Astrocyte (in vitro differentiated cells and primary cell): ENCODE measurements around the gene METTL23. TPM values are rescaled to one million over a fixed set of nuclear protein-coding genes. Genes with fewer than 3 reads are reported as not detected.

Source experiments
- DNase-seq: peaks from one replicate; pipeline ENCODE4 v3.0.0-alpha.2; 2010; ENCODE audit warnings: low read depth
- FAIRE-seq: peaks from 2 replicates; lab custom pipeline; 2011; peaks lifted over from hg19 to GRCh38; lab: Jason Lieb, UNC
- H2AFZ ChIP-seq: 2 replicates; pipeline ENCODE4 v1.6.0; 2012; ENCODE audit warnings: low read depth, low read length, inconsistent platforms
- H3K27ac ChIP-seq: 2 replicates; pipeline ENCODE4 v1.5.1; 2011; ENCODE audit warnings: low read depth, low read length, inconsistent platforms
- H3K27me3 ChIP-seq: 2 replicates; pipeline ENCODE4 v1.6.0; 2011; ENCODE audit warnings: low read length, inconsistent platforms; ENCODE audit not compliant: insufficient read depth
- H3K36me3 ChIP-seq: 2 replicates; pipeline ENCODE4 v1.5.1; 2011; ENCODE audit warnings: low read length, inconsistent platforms; ENCODE audit not compliant: insufficient read depth
- H3K4me1 ChIP-seq: 2 replicates; pipeline ENCODE4 v1.5.1; 2011; ENCODE audit warnings: low read length, inconsistent platforms; ENCODE audit not compliant: insufficient read depth
- H3K4me2 ChIP-seq: 2 replicates; pipeline ENCODE4 v1.6.0; 2012; ENCODE audit warnings: low read length, inconsistent platforms
- H3K4me3 ChIP-seq: 2 replicates; pipeline ENCODE4 v1.5.1; 2011; ENCODE audit warnings: low read depth, mild to moderate bottlenecking, low read length, inconsistent platforms; ENCODE audit not compliant: insufficient read depth
- H3K79me2 ChIP-seq: 2 replicates; pipeline ENCODE4 v1.6.0; 2012; ENCODE audit warnings: mild to moderate bottlenecking, low read length, inconsistent platforms; ENCODE audit not compliant: insufficient read depth
- H3K9ac ChIP-seq: 2 replicates; pipeline ENCODE4 v1.6.0; 2012; ENCODE audit warnings: mild to moderate bottlenecking, low read length, inconsistent platforms
- H3K9me3 ChIP-seq: 2 replicates; pipeline ENCODE4 v1.5.1; 2012; ENCODE audit warnings: low read depth, mild to moderate bottlenecking, low read length, inconsistent platforms; ENCODE audit not compliant: insufficient read depth
- H4K20me1 ChIP-seq: 2 replicates; pipeline ENCODE4 v1.6.0; 2012; ENCODE audit warnings: low read length, inconsistent platforms; ENCODE audit not compliant: insufficient read depth
- H3K27ac Mint-ChIP-seq: one replicate; pipeline ENCODE4 v1.8.0; 2021; ENCODE audit warnings: mild to moderate bottlenecking, mixed read lengths; ENCODE audit not compliant: unreplicated experiment
- H3K27me3 Mint-ChIP-seq: one replicate; pipeline ENCODE4 v1.8.0; 2021; ENCODE audit warnings: low read depth, mixed read lengths; ENCODE audit not compliant: unreplicated experiment
- H3K36me3 Mint-ChIP-seq: one replicate; pipeline ENCODE4 v1.8.0; 2021; ENCODE audit warnings: low read depth, mixed read lengths; ENCODE audit not compliant: unreplicated experiment
- H3K4me1 Mint-ChIP-seq: one replicate; pipeline ENCODE4 v1.8.0; 2021; ENCODE audit warnings: low read depth, mixed read lengths; ENCODE audit not compliant: unreplicated experiment
- H3K4me3 Mint-ChIP-seq: one replicate; pipeline ENCODE4 v1.8.0; 2021; ENCODE audit warnings: mild to moderate bottlenecking, moderate library complexity, mixed read lengths; ENCODE audit not compliant: unreplicated experiment
- H3K9me3 Mint-ChIP-seq: one replicate; pipeline ENCODE4 v1.8.0; 2021; ENCODE audit warnings: mild to moderate bottlenecking, mixed read lengths; ENCODE audit not compliant: unreplicated experiment
- CTCF ChIP-seq: IDR thresholded peaks from 2 replicates; pipeline ENCODE4 v1.5.1; 2011; ENCODE audit warnings: low read depth, mild to moderate bottlenecking, inconsistent platforms, low read length, moderate library complexity; ENCODE audit not compliant: insufficient read depth
- EZH2 ChIP-seq: IDR thresholded peaks from 2 replicates; pipeline ENCODE4 v1.6.1; 2012; ENCODE audit warnings: mild to moderate bottlenecking, low read length, inconsistent platforms; ENCODE audit not compliant: insufficient read depth
- total RNA-seq: library from RNA; stranded (reverse); gene quantifications from 2 replicates; pipeline ENCODE4 v1.2.1, GENCODE V29; 2021

Gene METTL23
- total RNA-seq, 1 donor from 2014 or later = 24.3 TPM

GRCh38 chr17:76690596-76691280, 35.9 kb upstream of the METTL23 start:
- H3K4me2 ChIP-seq = no peak overlapping the region
- no peak overlapping the region for H3K4me3 ChIP-seq
- Mint-ChIP-seq H3K27ac (no peak overlapping the region), H3K27me3 (no peaks in the 10 kb centered on the region), H3K4me1 (peaks cover 36% of the 10 kb centered on the region), H3K9me3 (no peaks in the 10 kb centered on the region), H3K36me3 (peaks cover 17% of the 10 kb centered on the region), H3K4me3 (no peak overlapping the region)
- no peaks in the 10 kb centered on the region for H3K9me3 ChIP-seq
- peaks cover 25% of the 10 kb centered on the region for H3K4me1 ChIP-seq
- peaks cover 70% of the 10 kb centered on the region for H4K20me1 ChIP-seq
- no peaks in the 10 kb centered on the region for H3K36me3 ChIP-seq
- no peak for FAIRE-seq
- no peak overlapping the region for H3K9ac ChIP-seq
- no peaks in the 10 kb centered on the region for H3K27me3 ChIP-seq
- H2AFZ ChIP-seq = no peak overlapping the region
- TF ChIP-seq EZH2 (no peak), CTCF (no peak)
- no peak for DNase-seq
- H3K27ac ChIP-seq = no peak overlapping the region
- H3K79me2 ChIP-seq = peaks cover 84% of the 10 kb centered on the region

- Mint-ChIP-seq H3K27ac (peak overlapping the region; percentile 5), H3K4me1 (peaks cover 34% of the 10 kb centered on the region), H3K9me3 (no peaks in the 10 kb centered on the region), H3K4me3 (no peak overlapping the region), H3K36me3 (peaks cover 17% of the 10 kb centered on the region), H3K27me3 (no peaks in the 10 kb centered on the region)
- DNase-seq (no peak), FAIRE-seq (no peak)
- no peak overlapping the region for H3K4me2 ChIP-seq
- H3K27ac ChIP-seq = no peak overlapping the region
- TF ChIP-seq EZH2 (no peak), CTCF (no peak)
- peaks cover 27% of the 10 kb centered on the region for H3K4me1 ChIP-seq
- H3K27me3 ChIP-seq = no peaks in the 10 kb centered on the region
- H4K20me1 ChIP-seq = peaks cover 64% of the 10 kb centered on the region
- H3K4me3 ChIP-seq = no peak overlapping the region
- no peak overlapping the region for H2AFZ ChIP-seq
- H3K9me3 ChIP-seq = no peaks in the 10 kb centered on the region
- H3K79me2 ChIP-seq = peaks cover 87% of the 10 kb centered on the region
- H3K36me3 ChIP-seq = no peaks in the 10 kb centered on the region
- H3K9ac ChIP-seq = no peak overlapping the region
These were observed 35.1 kb upstream of the METTL23 start for GRCh38 chr17:76691379-76692191.
